SHP77 treated with DMSO at 0.1 percent for 48 hours (cell line): ENCODE measurements around the gene ASL.
"Not testable (repeated sequence)": the region's sequence is repeated elsewhere in the genome, so short reads cannot be mapped to it uniquely, and the experiment has no call there.

ENCODE experiments used
- DNase-seq: peaks from one replicate; lab custom pipeline; 2025; lab: John Stamatoyannopoulos, UW

ASL gene

GRCh38 chr7:66119245-66119850 lies 43.7 kb downstream of the ASL start:
- DNase-seq: no peak

- no peak for DNase-seq
Measured at GRCh38 chr7:66123175-66123528, 47.5 kb downstream of the ASL start.

- not testable (repeated sequence) for DNase-seq
Measured at GRCh38 chr7:66124569-66124861, 48.9 kb downstream of the ASL start.

- no peak for DNase-seq
Measured at GRCh38 chr7:66125052-66125694, 49.6 kb downstream of the ASL start.

- DNase-seq: not testable (repeated sequence)
Measured at GRCh38 chr7:66125781-66126352, 50.2 kb downstream of the ASL start.

GRCh38 chr7:66127172-66127571 lies 51.6 kb downstream of the ASL start:
- not testable (repeated sequence) for DNase-seq

GRCh38 chr7:66138994-66139752 lies 63.6 kb downstream of the ASL start:
- DNase-seq: no peak

- DNase-seq: peak; percentile 12
Measured at GRCh38 chr7:66140924-66141323, 65.3 kb downstream of the ASL start.

GRCh38 chr7:66142334-66142733 lies 66.7 kb downstream of the ASL start:
- no peak for DNase-seq

GRCh38 chr7:66142996-66143395 lies 67.4 kb downstream of the ASL start:
- no peak for DNase-seq
